Measurements from ENCODE around the gene CDH4.

Gene CDH4

DNA sequence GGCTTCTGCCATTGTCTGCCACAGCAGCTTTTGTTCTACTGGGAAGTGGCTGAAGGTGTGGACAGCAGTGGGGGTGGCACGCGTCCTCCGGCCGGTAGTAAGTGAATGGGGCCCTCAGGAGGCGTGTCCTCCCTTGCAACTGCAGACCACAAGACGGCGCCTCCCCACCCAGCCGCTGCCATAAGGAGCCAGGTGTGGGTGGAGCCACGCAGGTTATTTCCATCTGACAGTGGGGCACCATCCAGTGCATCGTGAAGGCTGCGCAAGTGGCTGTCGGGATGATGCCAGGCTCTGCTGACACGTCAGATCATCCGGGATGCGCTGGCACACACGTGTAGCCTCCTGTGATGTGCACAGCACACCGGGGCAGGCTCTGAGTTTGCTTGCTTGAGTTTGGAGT is 379.7 kb downstream of the CDH4 start:
- H3K27me3 ChIP-seq, result no peaks in the 10 kb centered on the region
- no peaks in the 10 kb centered on the region for H3K36me3 ChIP-seq
- no peaks in the 10 kb centered on the region for H3K4me1 ChIP-seq (ENCODE audit: control insufficient read depth in 1 of 2, insufficient read depth in 1 of 2, low read depth in 1 of 2, low read length in 1 of 2)
- H3K27ac ChIP-seq, result no peak overlapping the region
- no peak overlapping the region for H3K4me3 ChIP-seq (ENCODE audit: low read depth in 1 of 2, low read length in 1 of 2)
- no peaks in the 10 kb centered on the region for H3K9me3 ChIP-seq
- TF ChIP-seq, protein P1, sequence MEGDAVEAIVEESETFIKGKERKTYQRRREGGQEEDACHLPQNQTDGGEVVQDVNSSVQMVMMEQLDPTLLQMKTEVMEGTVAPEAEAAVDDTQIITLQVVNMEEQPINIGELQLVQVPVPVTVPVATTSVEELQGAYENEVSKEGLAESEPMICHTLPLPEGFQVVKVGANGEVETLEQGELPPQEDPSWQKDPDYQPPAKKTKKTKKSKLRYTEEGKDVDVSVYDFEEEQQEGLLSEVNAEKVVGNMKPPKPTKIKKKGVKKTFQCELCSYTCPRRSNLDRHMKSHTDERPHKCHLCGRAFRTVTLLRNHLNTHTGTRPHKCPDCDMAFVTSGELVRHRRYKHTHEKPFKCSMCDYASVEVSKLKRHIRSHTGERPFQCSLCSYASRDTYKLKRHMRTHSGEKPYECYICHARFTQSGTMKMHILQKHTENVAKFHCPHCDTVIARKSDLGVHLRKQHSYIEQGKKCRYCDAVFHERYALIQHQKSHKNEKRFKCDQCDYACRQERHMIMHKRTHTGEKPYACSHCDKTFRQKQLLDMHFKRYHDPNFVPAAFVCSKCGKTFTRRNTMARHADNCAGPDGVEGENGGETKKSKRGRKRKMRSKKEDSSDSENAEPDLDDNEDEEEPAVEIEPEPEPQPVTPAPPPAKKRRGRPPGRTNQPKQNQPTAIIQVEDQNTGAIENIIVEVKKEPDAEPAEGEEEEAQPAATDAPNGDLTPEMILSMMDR (IDR thresholded peaks at IDR 0.05), result no peak

DNA sequence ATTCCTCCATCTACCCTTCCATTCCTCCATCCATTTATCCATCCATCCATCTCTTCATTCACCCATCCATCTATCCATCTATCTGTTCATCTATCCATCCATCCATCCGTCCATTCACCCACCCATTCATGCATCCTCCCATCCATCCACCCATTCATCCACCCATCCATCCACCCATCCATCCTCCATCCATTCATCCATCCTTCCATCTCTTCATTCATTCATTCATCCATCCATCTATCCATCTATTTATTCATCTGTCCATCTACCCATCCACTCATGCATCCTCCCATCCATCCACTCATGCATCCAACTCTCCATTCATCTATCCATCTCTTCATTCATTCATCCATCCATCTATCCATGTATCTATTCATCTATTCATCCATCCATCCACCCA is 380.9 kb downstream of the CDH4 start:
- Histone ChIP-seq H3K27ac (no peak overlapping the region), H3K36me3 (no peaks in the 10 kb centered on the region), H3K9me3 (no peaks in the 10 kb centered on the region), H3K4me1 (ENCODE audit: control insufficient read depth in 1 of 2, insufficient read depth in 1 of 2, low read depth in 1 of 2, low read length in 1 of 2) (no peaks in the 10 kb centered on the region), H3K27me3 (no peaks in the 10 kb centered on the region), H3K4me3 (ENCODE audit: low read depth in 1 of 2, low read length in 1 of 2) (no peak overlapping the region)
- TF ChIP-seq, protein P1 (IDR thresholded peaks at IDR 0.05), result no peak

DNA sequence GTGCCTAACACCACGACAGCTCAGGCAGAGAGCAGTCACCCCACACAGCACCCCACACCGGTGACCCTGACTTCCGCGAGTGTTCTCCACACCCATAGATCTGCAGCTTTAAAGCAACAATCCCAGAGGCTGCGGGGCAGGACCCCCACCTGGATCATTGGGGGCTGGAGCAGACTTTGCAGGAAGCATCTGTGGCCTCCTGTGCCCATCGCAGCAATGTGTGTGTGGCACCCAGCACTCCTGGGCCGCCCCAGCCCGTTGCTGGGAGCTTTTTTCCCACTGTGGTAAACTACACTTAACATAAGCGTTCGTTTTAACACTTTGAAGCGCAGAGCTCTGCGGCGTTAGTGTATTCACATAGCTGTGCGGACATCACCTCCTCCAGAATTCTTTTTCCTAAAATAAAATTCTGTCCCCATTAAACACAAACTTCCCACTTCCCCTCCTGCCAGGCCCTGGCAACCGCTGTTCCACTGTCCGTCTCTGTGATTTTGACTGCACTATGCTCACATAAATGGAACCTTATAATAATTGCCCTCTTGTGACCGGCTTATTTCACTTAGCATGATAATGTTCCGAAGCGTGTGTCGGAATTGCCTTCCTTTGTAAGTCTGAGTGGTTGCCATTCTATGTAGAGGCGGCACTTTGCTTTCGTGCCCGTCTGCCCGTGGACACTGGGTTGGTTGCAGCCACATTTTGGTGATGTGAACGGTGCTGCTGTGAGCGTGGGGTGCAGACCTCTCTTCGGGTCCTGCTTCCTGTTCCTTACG is 382.5 kb downstream of the CDH4 start:
- Histone ChIP-seq H3K4me1 (ENCODE audit: control insufficient read depth in 1 of 2, insufficient read depth in 1 of 2, low read depth in 1 of 2, low read length in 1 of 2) (no peaks in the 10 kb centered on the region), H3K9me3 (no peaks in the 10 kb centered on the region)

GRCh38 chr20:61635721-61636455 is 383.8 kb downstream of the CDH4 start:
- H3K9me3 ChIP-seq, result no peaks in the 10 kb centered on the region
- no peaks in the 10 kb centered on the region for H3K4me1 ChIP-seq (ENCODE audit: control insufficient read depth in 1 of 2, insufficient read depth in 1 of 2, low read depth in 1 of 2, low read length in 1 of 2)
- no peak overlapping the region for H3K27ac ChIP-seq
- no peaks in the 10 kb centered on the region for H3K27me3 ChIP-seq
- no peaks in the 10 kb centered on the region for H3K36me3 ChIP-seq
- TF ChIP-seq, protein P1 (IDR thresholded peaks at IDR 0.05), result no peak
- H3K4me3 ChIP-seq (ENCODE audit: low read depth in 1 of 2, low read length in 1 of 2), result no peak overlapping the region

More for the DNA sequence above, 382.5 kb downstream of the CDH4 start:
- no peaks in the 10 kb centered on the region for H3K36me3 ChIP-seq
- no peak overlapping the region for H3K27ac ChIP-seq
- TF ChIP-seq, protein P1 (IDR thresholded peaks at IDR 0.05), result no peak
- H3K4me3 ChIP-seq (ENCODE audit: low read depth in 1 of 2, low read length in 1 of 2), result no peak overlapping the region
- no peaks in the 10 kb centered on the region for H3K27me3 ChIP-seq

GRCh38 chr20:61636531-61637116 is 384.6 kb downstream of the CDH4 start:
- TF ChIP-seq, protein P1 (IDR thresholded peaks at IDR 0.05), result no peak
- Histone ChIP-seq H3K36me3 (no peaks in the 10 kb centered on the region), H3K4me3 (ENCODE audit: low read depth in 1 of 2, low read length in 1 of 2) (no peak overlapping the region), H3K27ac (no peak overlapping the region), H3K9me3 (no peaks in the 10 kb centered on the region), H3K27me3 (no peaks in the 10 kb centered on the region), H3K4me1 (ENCODE audit: control insufficient read depth in 1 of 2, insufficient read depth in 1 of 2, low read depth in 1 of 2, low read length in 1 of 2) (no peaks in the 10 kb centered on the region)
